Neural progenitor cell (in vitro differentiated cells): ENCODE measurements around the gene FYN.

Experiments
- CTCF ChIP-seq: fragments of 200-600 bp; sonication (generic); IDR thresholded peaks from 2 replicates; pipeline ENCODE4 v1.5.1; 2017; ENCODE audit warnings: antibody characterized with exemption, mild to moderate bottlenecking
- EZH2 ChIP-seq: fragments of 200-600 bp; sonication (generic); IDR thresholded peaks from 2 replicates; pipeline ENCODE4 v1.6.1; 2017; ENCODE audit warnings: antibody characterized with exemption, mild to moderate bottlenecking, moderate library complexity
- EZH2phosphoT487 ChIP-seq: fragments of 200-600 bp; sonication (generic); IDR thresholded peaks from 2 replicates; pipeline ENCODE4 v1.6.1; 2017; ENCODE audit warnings: antibody characterized with exemption

DNA sequence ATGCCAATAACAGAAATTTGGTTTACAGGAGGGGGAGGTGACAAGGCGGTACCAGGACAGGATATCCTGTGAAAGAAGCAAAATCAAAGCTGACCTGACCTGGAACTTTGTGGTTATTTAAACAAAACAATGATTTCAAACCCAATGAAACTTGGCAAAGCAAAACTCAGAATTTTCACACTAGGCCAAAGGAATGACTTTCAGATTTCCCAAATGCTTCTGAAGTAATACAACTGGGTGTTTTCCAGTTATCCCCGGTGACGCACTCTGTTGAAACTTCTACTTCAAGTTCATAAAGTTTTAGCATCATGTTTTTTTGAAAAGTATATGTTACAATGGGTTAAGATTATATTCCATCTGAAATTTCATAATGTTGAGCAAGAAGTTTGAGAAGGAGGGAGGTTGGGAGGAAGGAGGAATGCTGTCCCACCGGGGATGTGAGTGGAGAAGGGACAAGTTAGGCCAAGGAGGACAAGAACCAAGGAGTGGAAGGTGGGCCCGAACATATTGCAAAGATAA lies 189.4 kb downstream of the FYN start:
- TF ChIP-seq CTCF (no peak), EZH2 (no peak), EZH2phosphoT487 (no peak)
